Uterus (tissue), 2 donors: ENCODE data around the gene MAIP1.

Experiments used
- POLR2A ChIP-seq, 2 donors: fragments of 450-650 bp; IDR thresholded peaks; one replicate each; pipeline ENCODE4 v1.6.1; 2016; ENCODE audit warnings: antibody characterized with exemption in 2 of 2, mild to moderate bottlenecking in 1 of 2, moderate library complexity in 1 of 2
- TF ChIP-seq, protein P1 (sequence below), 4 experiments: fragments of 200-600 bp in 2 of 4; fragments of 450-650 bp in 2 of 4; sonication (generic) in 2 of 4; IDR thresholded peaks; one replicate each; pipeline ENCODE4 v1.5.1; 2016 to 2019; ENCODE audit warnings: antibody characterized with exemption in 4 of 4, mild to moderate bottlenecking in 2 of 4, moderate library complexity in 1 of 4

- TF ChIP-seq, protein P1, sequence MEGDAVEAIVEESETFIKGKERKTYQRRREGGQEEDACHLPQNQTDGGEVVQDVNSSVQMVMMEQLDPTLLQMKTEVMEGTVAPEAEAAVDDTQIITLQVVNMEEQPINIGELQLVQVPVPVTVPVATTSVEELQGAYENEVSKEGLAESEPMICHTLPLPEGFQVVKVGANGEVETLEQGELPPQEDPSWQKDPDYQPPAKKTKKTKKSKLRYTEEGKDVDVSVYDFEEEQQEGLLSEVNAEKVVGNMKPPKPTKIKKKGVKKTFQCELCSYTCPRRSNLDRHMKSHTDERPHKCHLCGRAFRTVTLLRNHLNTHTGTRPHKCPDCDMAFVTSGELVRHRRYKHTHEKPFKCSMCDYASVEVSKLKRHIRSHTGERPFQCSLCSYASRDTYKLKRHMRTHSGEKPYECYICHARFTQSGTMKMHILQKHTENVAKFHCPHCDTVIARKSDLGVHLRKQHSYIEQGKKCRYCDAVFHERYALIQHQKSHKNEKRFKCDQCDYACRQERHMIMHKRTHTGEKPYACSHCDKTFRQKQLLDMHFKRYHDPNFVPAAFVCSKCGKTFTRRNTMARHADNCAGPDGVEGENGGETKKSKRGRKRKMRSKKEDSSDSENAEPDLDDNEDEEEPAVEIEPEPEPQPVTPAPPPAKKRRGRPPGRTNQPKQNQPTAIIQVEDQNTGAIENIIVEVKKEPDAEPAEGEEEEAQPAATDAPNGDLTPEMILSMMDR (IDR thresholded peaks at IDR 0.05) = no peak
- TF ChIP-seq POLR2A (IDR thresholded peaks at IDR 0.05) = no peak
These were observed 38.4 kb upstream of the MAIP1 start for GRCh38 chr2:199916980-199917379.
